Stimulated activated CD8-positive, alpha-beta memory T cell treated with anti-CD3 and anti-CD28 coated beads, Interleukin-12 subunit alpha, Interleukin-12 subunit beta, amount 100 ng/mL, for 4 hours (primary cell): ENCODE data around the gene ETNK2.
"Not testable (repeated sequence)": the region's sequence is repeated elsewhere in the genome, so short reads cannot be mapped to it uniquely, and the experiment has no call there.

ENCODE experiments used
- DNase-seq: peaks from one replicate; pipeline ENCODE4 v3.0.0-alpha.2; 2020; ENCODE audit warnings: low read depth

ETNK2 gene

GRCh38 chr1:204098683-204099082 lies 53.2 kb downstream of the ETNK2 start:
- no peak for DNase-seq

GRCh38 chr1:204096931-204097330 lies 54.9 kb downstream of the ETNK2 start:
- DNase-seq = no peak

GRCh38 chr1:204094856-204095634 lies 56.8 kb downstream of the ETNK2 start:
- DNase-seq = no peak

- DNase-seq = no peak
Measured at GRCh38 chr1:204094313-204094729, 57.5 kb downstream of the ETNK2 start.

- DNase-seq = no peak
Measured at GRCh38 chr1:204093781-204094180, 58.1 kb downstream of the ETNK2 start.

- DNase-seq = no peak
Measured at GRCh38 chr1:204093421-204093717, 58.5 kb downstream of the ETNK2 start.

GRCh38 chr1:204092632-204093420 lies 59.0 kb downstream of the ETNK2 start:
- no peak for DNase-seq

- no peak for DNase-seq
Measured at GRCh38 chr1:204091787-204092312, 60.0 kb downstream of the ETNK2 start.

- DNase-seq = no peak
Measured at GRCh38 chr1:204091066-204091465, 60.8 kb downstream of the ETNK2 start.

GRCh38 chr1:204090132-204090531 lies 61.7 kb downstream of the ETNK2 start:
- DNase-seq = not testable (repeated sequence)

GRCh38 chr1:204089044-204089751 lies 62.6 kb downstream of the ETNK2 start:
- no peak for DNase-seq

- DNase-seq = no peak
Measured at GRCh38 chr1:204088596-204088995, 63.2 kb downstream of the ETNK2 start.

GRCh38 chr1:204087893-204088528 lies 63.8 kb downstream of the ETNK2 start:
- DNase-seq = no peak

- no peak for DNase-seq
Measured at GRCh38 chr1:204087181-204087892, 64.5 kb downstream of the ETNK2 start.

GRCh38 chr1:204085876-204086275 lies 66.0 kb downstream of the ETNK2 start:
- DNase-seq = no peak

- DNase-seq = no peak
Measured at GRCh38 chr1:204084247-204084772, 67.5 kb downstream of the ETNK2 start.

- DNase-seq = no peak
Measured at GRCh38 chr1:204083491-204083890, 68.4 kb downstream of the ETNK2 start.

GRCh38 chr1:204081791-204082513 lies 69.9 kb downstream of the ETNK2 start:
- DNase-seq = no peak

GRCh38 chr1:204081164-204081790 lies 70.6 kb downstream of the ETNK2 start:
- no peak for DNase-seq
